NCI-H1092 treated with DMSO at 0.1 percent for 48 hours (cell line): ENCODE measurements around the gene SPECC1L.

Source experiments
- DNase-seq: peaks from one replicate; lab custom pipeline; 2025; lab: John Stamatoyannopoulos, UW

Gene SPECC1L

GRCh38 chr22:24442352-24442744 is 171.7 kb downstream of the SPECC1L start:
- DNase-seq = no peak

- no peak for DNase-seq
Observed at GRCh38 chr22:24443668-24444067, 173.0 kb downstream of the SPECC1L start.

DNA sequence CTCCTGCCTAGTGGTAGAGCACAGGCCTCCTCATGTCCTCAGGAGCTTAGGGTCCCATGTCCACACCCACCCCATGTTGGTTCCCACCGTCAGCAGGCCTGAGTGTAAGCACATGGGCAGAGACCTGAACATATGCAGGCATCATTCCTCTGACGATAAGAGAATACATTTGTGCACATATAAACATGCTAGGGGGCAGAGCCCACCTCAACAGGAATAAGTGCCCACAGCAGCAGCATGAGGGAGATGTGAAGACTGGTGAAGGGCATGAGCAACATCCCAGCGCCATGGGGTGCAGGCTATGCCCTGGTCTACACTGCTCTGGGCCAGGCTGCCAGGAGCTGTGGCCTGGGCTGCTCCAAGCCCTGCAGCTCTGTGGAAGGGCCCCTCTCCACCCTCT is 173.6 kb downstream of the SPECC1L start:
- DNase-seq = no peak

DNA sequence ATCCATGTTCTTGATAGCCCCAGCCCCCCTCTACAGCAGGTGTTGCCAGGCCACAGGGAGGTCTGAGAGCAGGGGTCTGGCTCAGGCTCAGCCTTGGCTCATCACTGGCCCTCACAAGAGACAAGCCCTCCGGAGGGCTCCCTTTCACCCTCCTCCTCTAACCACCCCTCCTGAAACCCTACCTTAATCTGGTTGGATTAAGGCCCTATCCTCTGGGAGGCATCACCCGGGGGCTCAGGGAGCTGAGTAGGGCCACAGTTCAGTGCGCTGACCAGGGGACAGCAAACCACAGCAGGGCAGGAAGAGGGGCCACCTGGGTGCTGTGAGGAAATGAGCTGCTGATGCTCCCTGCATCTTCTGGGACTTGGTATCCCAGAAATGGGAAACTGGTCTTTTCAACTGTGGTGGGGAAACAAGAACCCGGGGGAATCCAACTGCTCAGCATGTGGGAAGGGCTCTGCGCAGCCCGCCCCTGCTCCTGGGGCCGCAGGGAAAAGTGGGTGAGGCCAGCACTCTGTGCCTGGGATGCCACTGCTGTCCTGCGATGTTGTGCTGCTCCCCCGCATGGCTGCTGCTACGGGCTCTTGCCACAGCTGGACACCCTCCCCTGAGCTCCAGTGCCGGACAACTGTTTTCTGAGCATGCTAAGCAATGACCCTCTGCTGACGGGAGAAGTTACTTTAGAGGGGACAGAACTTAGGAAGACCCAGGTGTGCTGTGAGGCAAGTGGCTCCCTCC is 174.3 kb downstream of the SPECC1L start:
- no peak for DNase-seq

DNA sequence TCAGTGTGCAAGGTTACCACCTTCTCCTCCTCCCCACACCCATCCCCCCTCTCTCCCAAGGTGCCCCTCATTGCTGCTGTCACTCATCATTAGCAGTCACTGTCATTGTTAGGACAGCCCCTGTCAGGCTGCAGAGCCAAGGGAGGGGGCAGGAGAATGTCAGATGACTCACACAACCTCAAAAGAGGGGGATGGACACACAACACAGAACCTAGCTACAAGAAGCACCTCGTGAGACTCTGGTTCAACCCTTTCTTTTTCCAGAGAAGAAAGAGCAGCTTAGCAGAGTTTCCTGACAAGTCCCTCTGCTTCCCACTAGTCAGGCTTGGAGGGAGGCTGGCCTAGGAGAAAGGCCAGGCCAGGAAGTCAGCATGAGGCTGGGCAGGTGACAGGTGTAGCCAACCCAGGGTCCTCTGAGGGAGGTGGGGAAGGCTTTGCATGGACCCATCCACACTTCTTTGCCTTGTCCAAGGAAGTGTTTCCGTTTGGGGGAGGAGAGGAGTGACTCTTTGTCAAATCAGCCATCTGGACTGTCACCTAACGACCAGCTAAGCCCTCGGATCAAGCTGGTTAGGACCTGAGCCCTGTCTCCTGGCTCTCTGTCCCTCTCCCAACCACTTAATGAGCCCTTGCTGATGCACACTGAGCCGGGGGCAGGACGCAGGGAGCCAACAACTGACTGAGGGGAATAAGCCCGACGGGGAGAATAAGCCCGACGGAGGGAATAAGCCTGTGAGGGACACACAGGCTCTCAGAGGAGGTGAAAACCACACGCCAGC is 175.0 kb downstream of the SPECC1L start:
- no peak for DNase-seq

DNA sequence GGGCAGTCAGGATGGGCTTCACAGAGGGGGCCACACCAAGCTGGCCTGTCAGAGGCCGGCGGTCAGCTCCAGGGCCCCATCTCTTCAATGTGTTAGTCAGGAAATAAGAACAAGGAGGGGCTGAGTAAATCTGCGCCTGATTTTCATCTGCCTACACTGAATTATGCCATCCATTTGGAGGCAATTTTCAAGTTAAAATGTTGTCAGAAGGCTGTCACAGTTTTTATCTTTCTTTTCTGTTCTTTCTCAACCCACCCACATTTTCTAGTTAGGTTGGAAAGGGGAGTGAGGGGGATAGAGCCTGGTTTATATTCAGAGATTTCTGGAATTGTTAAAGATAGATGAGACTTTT is 175.6 kb downstream of the SPECC1L start:
- no peak for DNase-seq

- DNase-seq = peak; percentile 20
Observed at GRCh38 chr22:24450610-24451009, 180.0 kb downstream of the SPECC1L start.

DNA sequence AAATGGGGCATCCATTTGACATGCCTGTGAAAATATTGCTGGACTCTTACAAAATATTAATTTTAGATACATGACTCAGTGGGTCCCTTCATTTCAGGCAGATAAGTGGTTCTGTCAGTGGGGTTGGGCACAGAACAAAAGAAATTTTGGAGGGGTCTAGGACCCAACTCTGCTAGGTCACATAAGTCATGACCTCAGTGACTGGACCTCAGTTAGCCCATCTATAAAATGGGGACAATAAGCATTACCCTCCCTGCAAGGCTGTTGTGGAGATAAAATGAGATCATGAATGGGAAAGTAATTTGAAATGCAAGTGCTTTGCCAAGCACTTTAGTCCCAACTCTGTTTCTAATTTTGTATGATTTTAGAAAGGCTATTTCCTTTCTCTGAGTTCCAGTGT is 180.5 kb downstream of the SPECC1L start:
- DNase-seq = no peak

GRCh38 chr22:24453853-24454252 is 183.2 kb downstream of the SPECC1L start:
- DNase-seq = no peak

DNA sequence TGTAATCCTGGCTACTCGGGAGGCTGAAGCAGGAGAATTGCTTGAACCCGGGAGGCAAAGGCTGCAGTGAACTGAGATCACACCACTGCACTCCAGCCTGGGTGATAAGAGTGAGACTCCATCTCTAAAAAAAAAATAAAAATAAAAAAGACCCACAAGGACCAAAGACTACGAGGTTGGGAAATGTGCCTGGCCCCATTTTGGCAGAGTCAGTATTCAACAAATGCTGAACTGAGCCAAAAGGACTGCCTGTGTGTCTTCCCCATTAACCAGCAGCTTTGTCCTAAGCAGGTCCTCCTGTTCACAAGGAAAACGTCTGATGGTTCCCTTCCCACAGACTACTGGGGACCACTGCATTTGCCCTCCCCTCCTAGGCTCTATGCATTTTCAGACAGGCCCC is 184.4 kb downstream of the SPECC1L start:
- no peak for DNase-seq

- no peak for DNase-seq
Observed at GRCh38 chr22:24455751-24456426, 185.3 kb downstream of the SPECC1L start.

DNA sequence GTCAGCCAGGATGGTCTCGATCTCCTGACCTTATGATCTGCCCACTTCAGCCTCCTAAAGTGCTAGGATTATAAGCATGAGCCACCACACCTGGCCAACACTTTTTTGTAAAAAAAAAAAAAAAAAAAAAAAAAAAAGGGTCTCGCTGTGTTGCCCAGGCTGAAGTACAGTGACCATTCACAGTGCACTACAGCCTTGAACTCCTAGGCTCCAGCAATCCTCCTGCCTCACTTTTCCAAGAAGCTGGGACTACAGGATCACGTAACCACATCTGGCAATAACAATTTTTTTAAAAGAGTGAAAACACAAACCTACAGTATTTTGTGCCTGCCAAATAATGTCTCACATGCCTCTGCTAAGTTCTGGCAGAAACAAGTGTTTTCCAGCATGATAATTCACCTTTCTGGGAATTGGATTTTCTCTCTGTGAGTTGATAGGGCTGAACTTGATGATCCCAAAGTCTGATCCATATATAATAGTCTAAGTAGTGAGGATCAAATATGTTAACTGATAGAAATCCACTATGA is 187.3 kb downstream of the SPECC1L start:
- DNase-seq = no peak

DNA sequence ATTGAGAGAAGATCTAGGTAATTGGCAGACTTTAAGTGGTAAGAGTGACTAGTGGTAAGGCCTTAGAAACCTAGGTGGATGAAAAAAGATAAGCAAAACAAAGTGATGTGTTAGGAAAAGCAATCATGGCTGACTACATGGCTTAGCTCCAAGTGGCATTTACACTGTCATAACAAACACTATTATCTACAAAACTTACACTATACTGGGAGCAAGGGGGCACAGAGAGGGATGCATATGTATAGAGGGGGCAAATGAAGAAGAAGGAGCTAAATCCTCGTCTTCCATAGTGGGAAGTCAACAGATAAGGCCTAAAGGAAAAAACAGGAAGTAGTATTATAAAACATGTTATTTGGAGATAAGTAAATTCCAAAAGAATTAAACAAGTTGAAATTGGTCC is 189.3 kb downstream of the SPECC1L start:
- no peak for DNase-seq

DNA sequence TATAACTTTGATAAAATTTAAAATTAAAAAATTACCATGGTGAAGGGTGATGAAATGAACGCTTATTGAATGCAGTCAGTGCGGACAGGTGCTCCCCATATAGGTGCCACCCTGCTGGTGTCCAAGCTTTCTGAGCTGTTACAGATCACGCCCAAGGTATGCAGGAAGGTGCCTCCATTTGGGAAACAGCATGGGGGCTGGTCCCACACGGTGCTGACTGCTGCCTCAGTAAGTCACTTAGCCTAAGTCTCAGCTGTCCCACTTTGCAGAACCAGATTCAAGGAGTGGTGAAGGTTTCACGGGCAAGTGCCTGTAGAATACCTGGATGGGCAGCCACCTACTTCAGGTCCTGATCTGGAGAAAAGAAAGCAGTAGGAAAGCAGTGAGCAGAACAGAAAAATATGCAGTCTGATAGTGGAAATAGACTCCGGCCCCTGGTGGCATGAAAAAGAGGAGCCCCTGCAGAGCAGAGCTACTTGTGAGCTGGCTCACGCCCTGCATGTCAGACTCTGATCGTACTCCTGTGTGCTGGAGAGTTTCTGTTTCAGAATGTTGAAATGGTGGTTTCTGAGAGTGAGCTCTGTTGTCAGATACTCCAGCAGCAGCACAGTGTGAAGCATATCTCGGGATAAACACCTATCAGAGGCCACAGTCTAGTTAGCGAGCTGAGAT is 189.9 kb downstream of the SPECC1L start:
- no peak for DNase-seq

- DNase-seq = no peak
Observed at GRCh38 chr22:24463071-24463760, 192.6 kb downstream of the SPECC1L start.

GRCh38 chr22:24465566-24465965 is 194.9 kb downstream of the SPECC1L start:
- no peak for DNase-seq

DNA sequence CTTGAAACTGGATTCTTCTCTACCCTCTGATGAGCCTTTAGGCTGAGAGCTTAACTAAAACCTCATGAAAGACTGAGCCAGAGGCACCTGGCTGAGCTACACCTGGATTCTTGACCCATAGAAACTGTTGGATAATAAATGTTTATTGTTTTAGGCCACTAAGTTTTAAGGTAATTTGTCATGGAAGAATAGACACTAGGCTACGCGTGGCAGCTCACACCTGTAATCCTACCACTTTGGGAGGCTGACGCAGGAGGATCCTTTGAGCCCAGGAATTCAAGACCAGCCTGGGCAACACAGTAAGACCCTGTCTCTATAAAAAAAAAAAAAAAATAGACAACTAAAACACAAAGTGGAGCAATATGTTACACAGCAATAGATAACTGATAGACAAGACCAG is 195.3 kb downstream of the SPECC1L start:
- DNase-seq = no peak

DNA sequence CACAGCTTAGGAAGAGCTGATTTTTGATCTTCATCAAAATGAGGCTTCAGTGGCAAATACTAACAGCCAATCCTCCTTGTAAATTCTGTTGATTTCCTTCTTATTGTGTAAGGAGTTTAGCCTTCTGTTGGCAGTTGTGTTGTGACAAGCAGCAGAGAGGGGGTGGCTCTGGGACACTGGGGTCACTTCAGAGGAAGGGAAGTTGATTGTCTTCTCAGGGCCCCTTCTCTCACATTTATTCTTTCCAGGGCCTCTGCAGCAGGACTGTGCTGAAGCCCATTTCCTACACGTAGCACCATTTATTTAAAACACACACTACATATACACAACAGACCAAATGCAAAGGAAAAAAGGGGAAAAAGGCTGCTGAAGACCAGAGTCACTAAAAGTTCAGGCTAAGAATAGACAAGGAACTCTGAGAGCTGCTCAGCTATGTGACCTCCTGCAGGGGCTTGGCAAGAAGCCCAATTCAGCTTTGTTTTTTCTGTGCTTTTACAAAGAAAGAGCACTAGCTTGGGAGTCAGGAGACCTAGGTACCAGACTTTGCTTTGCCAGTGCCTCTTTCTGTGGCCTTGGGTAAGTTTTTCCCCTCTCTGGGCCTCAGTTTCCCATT is 196.2 kb downstream of the SPECC1L start:
- DNase-seq = no peak

- no peak for DNase-seq
Observed at GRCh38 chr22:24467340-24467739, 196.7 kb downstream of the SPECC1L start.
